Gastrocnemius medialis (tissue), 4 donors: ENCODE measurements around the gene TMTC1.

Experiments used
- CTCF ChIP-seq, 5 experiments: fragments of 450-650 bp in 3 of 5; fragments of 200-600 bp in 2 of 5; sonication (generic) in 2 of 5; IDR thresholded peaks in 4 of 5; conservative IDR thresholded peaks in 1 of 5; 1 replicate in 4 of 5; 2 replicates in 1 of 5; pipeline ENCODE4 v1.5.1; 2016 to 2019; ENCODE audit warnings: antibody characterized with exemption in 5 of 5, mild to moderate bottlenecking in 3 of 5, moderate library complexity in 3 of 5
- POLR2A ChIP-seq, 2 donors: fragments of 450-650 bp; IDR thresholded peaks; one replicate each; pipeline ENCODE4 v1.6.1; 2017; ENCODE audit warnings: antibody characterized with exemption in 2 of 2, mild to moderate bottlenecking in 2 of 2, moderate library complexity in 2 of 2

- TF ChIP-seq CTCF (IDR thresholded peaks at IDR 0.05 in 4 of 5, conservative IDR thresholded peaks at IDR 0.05 in 1 of 5) (no peak), POLR2A (IDR thresholded peaks at IDR 0.05) (no peak)
Measured at GRCh38 chr12:29508949-29509348, 274.8 kb downstream of the TMTC1 start.
